ENCODE measurements around the gene HBB. TPM values are rescaled to one million over a fixed set of nuclear protein-coding genes. Genes with fewer than 3 reads are reported as not detected.
"Not testable (repeated sequence)": the region's sequence is repeated elsewhere in the genome, so short reads cannot be mapped to it uniquely, and the experiment has no call there.

HBB gene
- total RNA-seq, 4 donors from 2014 or later = 7.9 to 229 (median 35.3) TPM

DNA sequence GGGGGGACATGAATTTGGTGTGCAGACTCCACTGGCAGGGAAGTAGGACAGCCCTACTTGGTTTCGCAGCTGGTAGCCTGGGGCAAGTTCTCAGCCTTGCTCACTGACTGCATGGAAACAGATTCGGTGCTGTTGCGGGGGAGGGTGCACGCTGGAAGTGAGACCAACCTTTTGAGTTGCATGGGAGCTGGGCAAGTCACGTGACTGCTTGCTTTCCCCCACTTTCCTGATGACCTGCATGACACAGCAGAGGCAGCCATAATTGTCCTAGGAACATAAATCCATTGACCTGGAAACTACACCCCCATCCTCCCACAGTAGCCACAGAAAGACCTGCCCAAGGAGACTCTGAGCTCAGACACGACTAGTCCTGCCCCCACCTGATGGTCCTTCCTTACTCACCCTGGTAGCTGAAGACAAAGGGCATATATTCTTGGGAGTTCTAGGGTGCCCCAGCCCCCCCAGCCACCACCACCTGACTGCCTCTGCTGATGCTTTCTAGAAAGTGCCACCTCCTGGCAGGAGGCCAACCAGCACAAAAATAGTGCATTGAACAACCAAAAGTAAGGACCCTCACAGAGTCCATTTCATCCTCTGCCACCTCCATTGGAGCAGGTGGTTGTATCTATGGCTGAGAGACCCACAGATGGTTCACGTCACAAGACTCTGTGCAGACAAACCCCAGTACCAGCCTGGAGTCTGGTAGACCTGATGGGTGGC lies 31.8 kb upstream of the HBB start:
- in situ Hi-C loops (cut with MboI; ENCODE audit: low sequenced_read_pairs in 4 of 4) = no loop called here
- Histone ChIP-seq H3K36me3 (no peaks in the 10 kb centered on the region), H3K4me3 (no peak overlapping the region), H3K4me1 (no peaks in the 10 kb centered on the region), H3K27ac (no peak overlapping the region), H3K9me3 (no peaks in the 10 kb centered on the region), H3K27me3 (no peaks in the 10 kb centered on the region)
- intact Hi-C loops (cut with DNase I; ENCODE audit: low total_unique reads) = no loop called here
- DNase-seq (no peak), ATAC-seq (no peak)
- no peak for TF ChIP-seq POLR2A (IDR thresholded peaks at IDR 0.05)
- TF ChIP-seq, protein P1, sequence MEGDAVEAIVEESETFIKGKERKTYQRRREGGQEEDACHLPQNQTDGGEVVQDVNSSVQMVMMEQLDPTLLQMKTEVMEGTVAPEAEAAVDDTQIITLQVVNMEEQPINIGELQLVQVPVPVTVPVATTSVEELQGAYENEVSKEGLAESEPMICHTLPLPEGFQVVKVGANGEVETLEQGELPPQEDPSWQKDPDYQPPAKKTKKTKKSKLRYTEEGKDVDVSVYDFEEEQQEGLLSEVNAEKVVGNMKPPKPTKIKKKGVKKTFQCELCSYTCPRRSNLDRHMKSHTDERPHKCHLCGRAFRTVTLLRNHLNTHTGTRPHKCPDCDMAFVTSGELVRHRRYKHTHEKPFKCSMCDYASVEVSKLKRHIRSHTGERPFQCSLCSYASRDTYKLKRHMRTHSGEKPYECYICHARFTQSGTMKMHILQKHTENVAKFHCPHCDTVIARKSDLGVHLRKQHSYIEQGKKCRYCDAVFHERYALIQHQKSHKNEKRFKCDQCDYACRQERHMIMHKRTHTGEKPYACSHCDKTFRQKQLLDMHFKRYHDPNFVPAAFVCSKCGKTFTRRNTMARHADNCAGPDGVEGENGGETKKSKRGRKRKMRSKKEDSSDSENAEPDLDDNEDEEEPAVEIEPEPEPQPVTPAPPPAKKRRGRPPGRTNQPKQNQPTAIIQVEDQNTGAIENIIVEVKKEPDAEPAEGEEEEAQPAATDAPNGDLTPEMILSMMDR (IDR thresholded peaks at IDR 0.05 in 4 of 5, conservative IDR thresholded peaks at IDR 0.05 in 1 of 5) = no peak

DNA sequence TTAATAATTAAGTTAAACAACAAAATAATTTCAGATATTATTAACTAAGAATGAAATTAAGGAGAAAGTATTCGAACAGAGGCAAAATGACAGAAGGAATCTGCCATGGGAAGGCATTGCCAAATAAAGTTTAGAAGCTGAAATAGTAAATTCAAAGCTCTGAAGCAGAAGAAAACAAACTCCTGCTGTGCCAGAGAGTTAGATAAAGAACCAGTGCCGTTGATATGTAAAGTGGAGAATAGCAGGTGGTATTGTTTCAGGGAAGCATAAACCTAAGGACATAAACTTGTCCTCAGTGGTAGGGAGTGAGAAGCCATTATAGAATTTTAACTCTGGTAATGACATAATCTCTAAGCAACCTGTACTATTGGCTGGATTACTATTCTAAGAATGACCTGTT lies 30.4 kb upstream of the HBB start:
- intact Hi-C loops (cut with DNase I; ENCODE audit: low total_unique reads) = no loop called here

DNA sequence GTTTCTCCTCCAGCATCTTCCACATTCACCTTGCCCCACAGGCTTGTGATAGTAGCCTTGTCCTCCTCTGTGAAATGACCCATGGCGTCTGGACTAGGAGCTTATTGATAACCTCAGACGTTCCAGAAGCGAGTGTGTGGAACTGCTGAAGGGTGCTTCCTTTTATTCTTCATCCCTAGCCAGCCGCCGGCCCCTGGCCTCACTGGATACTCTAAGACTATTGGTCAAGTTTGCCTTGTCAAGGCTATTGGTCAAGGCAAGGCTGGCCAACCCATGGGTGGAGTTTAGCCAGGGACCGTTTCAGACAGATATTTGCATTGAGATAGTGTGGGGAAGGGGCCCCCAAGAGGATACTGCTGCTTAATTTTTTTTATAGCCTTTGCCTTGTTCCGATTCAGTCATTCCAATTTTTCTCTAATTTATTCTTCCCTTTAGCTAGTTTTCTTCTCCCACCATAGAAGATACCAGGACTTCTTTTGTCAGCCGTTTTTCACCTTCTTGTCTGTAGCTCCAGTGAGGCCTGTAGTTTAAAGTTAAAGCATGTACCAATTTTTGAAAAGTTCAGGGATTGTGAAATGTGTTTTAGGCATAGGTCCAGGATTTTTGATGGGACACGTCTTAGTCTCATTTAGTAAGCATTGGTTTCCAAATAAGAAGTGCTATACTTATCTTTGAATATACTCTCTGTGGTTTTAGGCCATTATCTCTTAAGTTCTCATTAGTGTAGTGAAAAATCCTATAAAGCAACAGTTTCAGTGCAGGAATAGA lies 28.0 kb upstream of the HBB start, which contains the start of gene HBG2:
HBG2 (minus strand) TSS at position 136 of the 768 bp plus-strand sequence; CDS start at position 83, 53 bp downstream.
- ATAC-seq; H3K27ac ChIP-seq; H3K4me1 ChIP-seq; in situ Hi-C loops (cut with MboI; ENCODE audit: low sequenced_read_pairs in 4 of 4); H3K4me3 ChIP-seq; DNase-seq; H3K27me3 ChIP-seq; intact Hi-C loops (cut with DNase I; ENCODE audit: low total_unique reads); H3K36me3 ChIP-seq; H3K9me3 ChIP-seq: not testable (repeated sequence)

More for the DNA sequence above, 30.4 kb upstream of the HBB start:
- ATAC-seq (no peak), DNase-seq (no peak)
- Histone ChIP-seq H3K4me3 (no peak overlapping the region), H3K36me3 (no peaks in the 10 kb centered on the region), H3K9me3 (no peaks in the 10 kb centered on the region), H3K27me3 (no peaks in the 10 kb centered on the region), H3K27ac (no peak overlapping the region), H3K4me1 (no peaks in the 10 kb centered on the region)
- TF ChIP-seq, protein P1 (IDR thresholded peaks at IDR 0.05 in 4 of 5, conservative IDR thresholded peaks at IDR 0.05 in 1 of 5) = no peak
- TF ChIP-seq POLR2A (IDR thresholded peaks at IDR 0.05) = no peak
- in situ Hi-C loops (cut with MboI; ENCODE audit: low sequenced_read_pairs in 4 of 4) = no loop called here

DNA sequence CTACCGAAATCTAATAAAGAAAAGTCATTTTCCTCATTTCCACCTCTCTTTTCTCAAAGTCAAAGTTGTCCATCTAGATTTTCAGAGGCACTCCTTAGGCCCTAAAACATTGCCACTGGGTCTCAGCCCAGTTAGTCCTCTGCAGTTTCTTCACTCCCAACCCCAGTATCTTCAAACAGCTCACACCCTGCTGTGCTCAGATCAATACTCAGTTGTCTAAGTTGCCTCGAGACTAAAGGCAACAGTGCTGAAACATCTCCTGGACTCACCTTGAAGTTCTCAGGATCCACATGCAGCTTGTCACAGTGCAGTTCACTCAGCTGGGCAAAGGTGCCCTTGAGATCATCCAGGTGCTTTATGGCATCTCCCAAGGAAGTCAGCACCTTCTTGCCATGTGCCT lies 27.2 kb upstream of the HBB start:
- H3K4me1 ChIP-seq; DNase-seq; H3K9me3 ChIP-seq; in situ Hi-C loops (cut with MboI; ENCODE audit: low sequenced_read_pairs in 4 of 4); H3K27ac ChIP-seq; ATAC-seq; H3K4me3 ChIP-seq; H3K36me3 ChIP-seq; H3K27me3 ChIP-seq; intact Hi-C loops (cut with DNase I; ENCODE audit: low total_unique reads): not testable (repeated sequence)

DNA sequence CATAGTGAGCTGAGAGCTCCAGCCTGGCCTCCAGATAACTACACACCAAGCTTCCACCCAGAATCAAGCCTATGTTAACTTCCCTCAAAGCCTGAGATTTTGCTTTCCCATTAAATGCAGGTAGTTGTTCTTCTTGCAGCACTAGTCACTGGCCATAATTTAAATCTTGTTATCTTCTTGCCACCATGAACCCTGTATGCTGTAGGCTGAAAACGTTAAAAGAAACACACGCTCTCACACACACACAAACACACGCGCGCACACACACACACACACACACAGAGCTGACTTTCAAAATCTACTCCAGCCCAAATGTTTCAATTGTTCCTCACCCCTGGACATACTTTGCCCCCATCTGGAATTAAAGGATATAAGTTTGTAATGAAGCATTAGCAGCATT lies 26.6 kb upstream of the HBB start:
- in situ Hi-C loops (cut with MboI; ENCODE audit: low sequenced_read_pairs in 4 of 4); H3K27me3 ChIP-seq; H3K9me3 ChIP-seq; H3K4me1 ChIP-seq; H3K4me3 ChIP-seq; intact Hi-C loops (cut with DNase I; ENCODE audit: low total_unique reads); H3K36me3 ChIP-seq; ATAC-seq; H3K27ac ChIP-seq; DNase-seq: not testable (repeated sequence)

DNA sequence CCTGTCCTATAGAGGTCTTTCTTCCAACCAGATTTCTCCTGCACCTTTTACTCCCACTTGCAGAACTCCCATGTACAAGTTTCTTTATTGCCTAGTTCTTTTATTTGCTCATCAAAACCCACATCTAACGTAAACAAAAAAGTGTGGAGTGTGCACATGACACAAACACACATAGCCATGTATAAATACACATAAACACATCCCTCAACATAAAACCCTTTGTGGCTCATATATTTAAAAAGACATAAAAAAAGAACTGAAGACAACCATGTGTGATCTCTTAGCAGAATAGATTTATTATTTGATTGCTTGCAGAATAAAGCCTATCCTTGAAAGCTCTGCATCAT lies 26.0 kb upstream of the HBB start:
- H3K9me3 ChIP-seq = no peaks in the 10 kb centered on the region
- H3K36me3 ChIP-seq = no peaks in the 10 kb centered on the region
- ATAC-seq = no peak
- TF ChIP-seq, protein P1 (IDR thresholded peaks at IDR 0.05 in 4 of 5, conservative IDR thresholded peaks at IDR 0.05 in 1 of 5) = no peak
- TF ChIP-seq POLR2A (IDR thresholded peaks at IDR 0.05) = no peak
- H3K4me3 ChIP-seq = no peak overlapping the region
- no peak overlapping the region for H3K27ac ChIP-seq
- no peak for DNase-seq
- H3K4me1 ChIP-seq = no peaks in the 10 kb centered on the region
- no peaks in the 10 kb centered on the region for H3K27me3 ChIP-seq
- in situ Hi-C loops (cut with MboI; ENCODE audit: low sequenced_read_pairs in 4 of 4) = no loop called here
- intact Hi-C loops (cut with DNase I; ENCODE audit: low total_unique reads) = no loop called here
